Activated CD8-positive, alpha-beta memory T cell treated with anti-CD3 and anti-CD28 coated beads for 4 hours (primary cell): Measurements from ENCODE around the gene ICAM5.
"Not testable (repeated sequence)": the region's sequence is repeated elsewhere in the genome, so short reads cannot be mapped to it uniquely, and the experiment has no call there.

Experiments
- DNase-seq, 2 donors: peaks; one replicate each; pipeline ENCODE4 v3.0.0-alpha.2; 2020; ENCODE audit warnings: low read depth in 2 of 2

ICAM5 gene

DNA sequence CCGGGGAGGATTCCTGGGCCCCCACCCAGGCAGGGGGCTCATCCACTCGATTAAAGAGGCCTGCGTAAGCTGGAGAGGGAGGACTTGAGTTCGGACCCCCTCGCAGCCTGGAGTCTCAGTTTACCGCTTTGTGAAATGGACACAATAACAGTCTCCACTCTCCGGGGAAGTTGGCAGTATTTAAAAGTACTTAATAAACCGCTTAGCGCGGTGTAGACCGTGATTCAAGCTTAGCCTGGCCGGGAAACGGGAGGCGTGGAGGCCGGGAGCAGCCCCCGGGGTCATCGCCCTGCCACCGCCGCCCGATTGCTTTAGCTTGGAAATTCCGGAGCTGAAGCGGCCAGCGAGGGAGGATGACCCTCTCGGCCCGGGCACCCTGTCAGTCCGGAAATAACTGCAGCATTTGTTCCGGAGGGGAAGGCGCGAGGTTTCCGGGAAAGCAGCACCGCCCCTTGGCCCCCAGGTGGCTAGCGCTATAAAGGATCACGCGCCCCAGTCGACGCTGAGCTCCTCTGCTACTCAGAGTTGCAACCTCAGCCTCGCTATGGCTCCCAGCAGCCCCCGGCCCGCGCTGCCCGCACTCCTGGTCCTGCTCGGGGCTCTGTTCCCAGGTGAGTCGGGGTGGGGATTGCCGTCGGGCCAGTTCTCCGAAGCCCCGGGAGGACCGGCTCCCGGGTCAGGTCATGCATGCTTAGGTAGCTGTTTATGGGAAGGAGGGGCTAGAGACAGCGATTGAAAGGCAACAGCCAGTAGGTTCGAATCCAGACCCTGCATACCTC, 18.9 kb upstream of the ICAM5 start, which contains the start of gene ICAM1:
Gene ICAM1, plus strand, starts transcription at position 505 of the 779 bp plus-strand sequence. Its CDS starts 40 bp downstream, at position 545.
- DNase-seq: peak; percentile 58 to 66

- no peak for DNase-seq
Observed at GRCh38 chr19:10271543-10272086, 18.1 kb upstream of the ICAM5 start.

- DNase-seq: no peak
Observed at GRCh38 chr19:10274589-10274988, 15.2 kb upstream of the ICAM5 start.

- no peak for DNase-seq
Observed at GRCh38 chr19:10277795-10278589, 11.8 kb upstream of the ICAM5 start.

DNA sequence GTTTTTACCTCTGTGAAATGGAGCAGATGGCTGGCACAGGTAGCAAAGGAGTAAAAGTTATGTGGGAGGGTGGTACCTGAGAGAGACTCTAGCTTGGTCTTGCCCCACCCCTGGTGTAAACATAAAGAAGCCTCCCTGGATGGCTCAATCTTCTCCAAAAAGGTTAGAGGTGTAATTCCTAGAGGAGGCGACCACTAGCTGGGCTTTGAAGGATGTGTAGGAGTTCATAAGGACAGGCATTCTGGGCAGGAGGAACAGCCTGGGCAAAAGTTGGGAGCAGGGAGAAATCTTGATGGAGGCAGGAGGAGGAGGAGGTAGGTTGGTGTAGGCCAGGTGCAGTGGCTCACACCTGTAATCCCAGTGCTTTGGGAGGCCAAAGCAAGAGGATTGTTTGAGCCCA, 10.8 kb upstream of the ICAM5 start:
- DNase-seq: no peak

GRCh38 chr19:10279737-10280442, 9.9 kb upstream of the ICAM5 start:
- DNase-seq: no peak

- not testable (repeated sequence) for DNase-seq
Observed at GRCh38 chr19:10282043-10282442, 7.7 kb upstream of the ICAM5 start.

GRCh38 chr19:10283301-10284064, 6.3 kb upstream of the ICAM5 start:
- no peak for DNase-seq

GRCh38 chr19:10284065-10284959, 5.4 kb upstream of the ICAM5 start:
- no peak for DNase-seq

GRCh38 chr19:10284960-10285278, 4.8 kb upstream of the ICAM5 start:
- DNase-seq: no peak

DNA sequence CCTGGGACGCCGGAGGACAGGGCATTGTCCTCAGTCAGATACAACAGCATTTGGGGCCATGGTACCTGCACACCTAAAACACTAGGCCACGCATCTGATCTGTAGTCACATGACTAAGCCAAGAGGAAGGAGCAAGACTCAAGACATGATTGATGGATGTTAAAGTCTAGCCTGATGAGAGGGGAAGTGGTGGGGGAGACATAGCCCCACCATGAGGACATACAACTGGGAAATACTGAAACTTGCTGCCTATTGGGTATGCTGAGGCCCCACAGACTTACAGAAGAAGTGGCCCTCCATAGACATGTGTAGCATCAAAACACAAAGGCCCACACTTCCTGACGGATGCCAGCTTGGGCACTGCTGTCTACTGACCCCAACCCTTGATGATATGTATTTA, 4.4 kb upstream of the ICAM5 start:
- no peak for DNase-seq

DNA sequence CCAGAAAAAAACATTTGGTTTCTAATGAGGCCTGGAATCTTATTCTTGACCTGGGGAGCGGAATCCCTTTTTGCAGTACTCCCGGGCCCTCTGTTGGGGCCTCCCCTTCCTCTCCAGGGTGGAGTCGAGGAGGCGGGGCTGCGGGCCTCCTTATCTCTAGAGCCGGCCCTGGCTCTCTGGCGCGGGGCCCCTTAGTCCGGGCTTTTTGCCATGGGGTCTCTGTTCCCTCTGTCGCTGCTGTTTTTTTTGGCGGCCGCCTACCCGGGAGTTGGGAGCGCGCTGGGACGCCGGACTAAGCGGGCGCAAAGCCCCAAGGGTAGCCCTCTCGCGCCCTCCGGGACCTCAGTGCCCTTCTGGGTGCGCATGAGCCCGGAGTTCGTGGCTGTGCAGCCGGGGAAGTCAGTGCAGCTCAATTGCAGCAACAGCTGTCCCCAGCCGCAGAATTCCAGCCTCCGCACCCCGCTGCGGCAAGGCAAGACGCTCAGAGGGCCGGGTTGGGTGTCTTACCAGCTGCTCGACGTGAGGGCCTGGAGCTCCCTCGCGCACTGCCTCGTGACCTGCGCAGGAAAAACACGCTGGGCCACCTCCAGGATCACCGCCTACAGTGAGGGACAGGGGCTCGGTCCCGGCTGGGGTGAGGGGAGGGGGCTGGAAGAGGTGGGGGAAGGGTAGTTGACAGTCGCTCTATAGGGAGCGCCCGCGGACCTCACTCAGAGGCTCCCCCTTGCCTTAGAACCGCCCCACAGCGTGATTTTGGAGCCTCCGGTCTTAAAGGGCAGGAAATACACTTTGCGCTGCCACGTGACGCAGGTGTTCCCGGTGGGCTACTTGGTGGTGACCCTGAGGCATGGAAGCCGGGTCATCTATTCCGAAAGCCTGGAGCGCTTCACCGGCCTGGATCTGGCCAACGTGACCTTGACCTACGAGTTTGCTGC, 2.7 kb upstream of the ICAM5 start, which contains the start of gene ICAM4:
Gene ICAM4, plus strand, starts transcription at position 153 of the 935 bp plus-strand sequence. Its CDS starts 58 bp downstream, at position 211.
- no peak for DNase-seq

DNA sequence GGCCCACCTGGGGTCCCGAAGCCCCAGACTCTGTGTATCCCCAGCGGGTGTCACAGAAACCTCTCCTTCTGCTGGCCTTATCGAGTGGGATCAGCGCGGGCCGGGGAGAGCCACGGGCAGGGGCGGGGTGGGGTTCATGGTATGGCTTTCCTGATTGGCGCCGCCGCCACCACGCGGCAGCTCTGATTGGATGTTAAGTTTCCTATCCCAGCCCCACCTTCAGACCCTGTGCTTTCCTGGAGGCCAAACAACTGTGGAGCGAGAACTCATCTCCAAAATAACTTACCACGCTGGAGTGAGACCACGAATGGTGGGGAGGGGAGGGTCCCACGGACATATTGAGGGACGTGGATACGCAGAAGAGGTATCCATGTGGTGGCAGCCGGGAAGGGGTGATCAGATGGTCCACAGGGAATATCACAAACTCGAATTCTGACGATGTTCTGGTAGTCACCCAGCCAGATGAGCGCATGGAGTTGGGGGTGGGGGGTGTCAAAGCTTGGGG, 1.0 kb upstream of the ICAM5 start:
- no peak for DNase-seq

- no peak for DNase-seq
Observed at GRCh38 chr19:10289167-10289835, 451 bp upstream of the ICAM5 start.

DNA sequence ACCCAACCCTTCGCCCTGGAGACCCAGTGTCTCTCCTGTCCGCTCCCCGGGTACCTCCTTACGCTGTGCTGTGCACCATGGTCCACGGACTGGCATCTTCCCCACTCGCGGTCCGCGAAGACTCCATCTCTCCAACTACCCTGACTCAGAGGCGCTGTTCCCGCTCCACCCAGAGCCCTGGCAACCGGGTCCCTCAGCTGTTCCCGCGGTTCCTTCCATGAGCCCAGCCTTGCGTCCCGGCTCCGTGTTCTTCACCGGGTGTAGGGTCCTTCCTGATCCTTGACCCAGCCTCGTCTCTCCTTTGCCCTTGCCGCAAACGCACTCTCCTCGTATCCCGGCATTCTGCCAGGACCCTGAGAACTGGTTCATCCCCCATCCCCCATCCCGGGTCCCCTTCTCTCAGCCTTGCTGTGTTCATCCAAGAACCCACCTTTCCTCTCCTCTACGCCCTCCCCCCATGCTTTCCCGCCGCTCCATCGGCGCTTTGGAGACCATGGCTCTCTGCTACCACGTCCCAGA, 664 bp downstream of the ICAM5 start:
- no peak for DNase-seq

DNA sequence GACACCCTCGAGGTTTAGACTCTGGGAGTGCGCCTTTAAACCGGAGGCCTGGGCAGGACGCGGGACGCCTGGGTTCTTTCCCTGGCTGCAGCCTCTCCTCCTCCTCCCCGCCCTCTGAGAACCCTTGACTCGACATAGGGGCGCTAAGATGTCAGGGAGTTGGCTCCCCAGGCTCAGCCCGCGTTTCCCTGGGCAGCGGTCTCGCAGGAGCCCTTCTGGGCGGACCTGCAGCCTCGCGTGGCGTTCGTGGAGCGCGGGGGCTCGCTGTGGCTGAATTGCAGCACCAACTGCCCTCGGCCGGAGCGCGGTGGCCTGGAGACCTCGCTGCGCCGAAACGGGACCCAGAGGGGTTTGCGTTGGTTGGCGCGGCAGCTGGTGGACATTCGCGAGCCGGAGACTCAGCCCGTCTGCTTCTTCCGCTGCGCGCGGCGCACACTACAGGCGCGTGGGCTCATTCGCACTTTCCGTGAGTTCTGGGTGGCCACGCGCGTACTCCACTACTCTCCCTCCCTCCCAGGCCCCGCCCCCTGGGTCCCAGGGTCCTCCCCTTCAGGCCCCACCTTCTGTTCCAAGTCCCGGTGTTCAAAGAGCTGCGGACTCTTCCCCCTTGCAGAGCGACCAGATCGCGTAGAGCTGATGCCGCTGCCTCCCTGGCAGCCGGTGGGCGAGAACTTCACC, 1.3 kb downstream of the ICAM5 start:
- DNase-seq: no peak

- DNase-seq: no peak
Observed at GRCh38 chr19:10291554-10292205, 1.9 kb downstream of the ICAM5 start.
